ENCODE data around the gene HSD17B2.

GRCh38 chr16:82083710-82084353 is 48.8 kb downstream of the HSD17B2 start:
- TF ChIP-seq CTCF (conservative IDR thresholded peaks at IDR 0.05 in 1 of 2, IDR thresholded peaks at IDR 0.05 in 1 of 2; ENCODE audit: low read depth in 1 of 2, low read length in 2 of 2), result no peak
- no peak for TF ChIP-seq EZH2 (IDR thresholded peaks at IDR 0.05; ENCODE audit: low read length, missing control alignments)
